GM19452 (cell line): ENCODE results near the gene ZBTB33.

Experiments
- ATAC-seq: cut with Tn5 transposase; IDR thresholded peaks from one replicate; pipeline ENCODE4 v1.9.1; 2021; ENCODE audit not compliant: unreplicated experiment

Gene ZBTB33

GRCh38 chrX:120262859-120263708 is 12.5 kb downstream of the ZBTB33 start:
- ATAC-seq: no peak

GRCh38 chrX:120264341-120264740 is 13.7 kb downstream of the ZBTB33 start:
- no peak for ATAC-seq

DNA sequence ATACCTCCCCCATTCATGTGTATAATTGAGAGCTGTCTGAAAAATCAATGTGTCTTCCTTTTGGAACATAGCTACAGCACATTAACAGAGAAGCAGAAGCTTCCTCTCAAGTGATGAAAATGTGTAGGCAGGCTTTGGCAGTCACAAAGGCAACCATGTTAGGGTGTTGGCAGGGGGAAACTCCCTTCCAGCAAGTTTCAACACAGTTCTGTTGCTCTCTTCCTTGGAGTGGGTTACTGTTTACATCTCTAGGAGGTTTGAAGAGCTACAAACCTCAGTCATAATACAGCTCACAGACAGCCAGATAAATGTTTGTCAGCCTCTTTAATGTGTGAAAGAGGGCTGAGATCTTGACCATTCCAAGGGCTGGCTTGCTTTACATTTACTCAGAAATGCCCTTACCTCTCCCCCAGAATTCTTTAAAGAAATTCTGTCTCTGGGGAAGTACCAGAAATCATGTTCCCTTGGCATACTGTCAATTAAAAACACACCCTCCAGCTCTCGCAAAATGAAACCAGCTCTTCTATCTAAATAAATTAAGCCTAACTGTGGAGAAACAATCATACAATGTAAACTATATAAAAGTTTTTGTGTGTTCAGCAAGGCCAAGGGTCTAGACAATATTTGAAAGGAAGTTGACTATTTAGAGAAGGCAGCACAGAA is 18.9 kb downstream of the ZBTB33 start:
- no peak for ATAC-seq

DNA sequence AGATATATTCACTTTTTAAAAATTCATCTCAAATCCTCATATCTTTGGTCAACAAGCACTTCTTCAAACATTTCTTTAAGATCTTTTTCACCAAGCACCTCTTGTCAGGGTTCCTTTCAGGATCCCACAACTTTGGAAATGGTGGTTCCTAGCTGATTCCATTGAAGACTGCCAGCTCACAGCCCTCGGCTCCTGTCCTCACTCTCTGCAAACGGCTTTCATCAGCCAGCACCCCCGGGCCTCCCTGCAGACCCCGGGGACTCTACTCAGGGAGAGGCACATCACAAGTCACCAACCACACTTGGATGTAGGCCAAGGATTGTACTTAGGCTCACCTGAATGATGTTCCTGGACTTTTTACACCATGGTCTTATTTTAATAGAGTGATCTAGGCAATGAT is 20.0 kb downstream of the ZBTB33 start:
- ATAC-seq: no peak

GRCh38 chrX:120271218-120271617 is 20.6 kb downstream of the ZBTB33 start:
- no peak for ATAC-seq

DNA sequence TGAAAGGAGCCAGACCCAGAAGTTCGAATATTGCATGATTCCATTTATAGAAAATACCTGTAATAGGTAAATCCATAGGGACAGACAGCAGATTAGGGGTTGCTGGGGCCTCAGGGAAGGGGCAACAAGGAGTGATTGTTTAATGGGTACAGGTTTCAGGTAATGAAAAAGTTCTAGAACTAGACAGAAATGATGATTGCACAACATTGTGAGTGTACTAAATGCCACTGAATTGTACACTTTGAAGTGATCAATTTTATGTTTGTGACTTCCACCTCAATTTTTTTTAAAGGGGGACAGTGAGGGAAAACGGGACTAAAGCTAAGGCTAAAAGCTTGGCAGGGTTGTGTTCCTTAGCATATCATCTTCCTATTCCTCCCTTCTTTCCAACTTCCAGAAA is 23.5 kb downstream of the ZBTB33 start:
- no peak for ATAC-seq

GRCh38 chrX:120274958-120275357 is 24.3 kb downstream of the ZBTB33 start:
- ATAC-seq: no peak

DNA sequence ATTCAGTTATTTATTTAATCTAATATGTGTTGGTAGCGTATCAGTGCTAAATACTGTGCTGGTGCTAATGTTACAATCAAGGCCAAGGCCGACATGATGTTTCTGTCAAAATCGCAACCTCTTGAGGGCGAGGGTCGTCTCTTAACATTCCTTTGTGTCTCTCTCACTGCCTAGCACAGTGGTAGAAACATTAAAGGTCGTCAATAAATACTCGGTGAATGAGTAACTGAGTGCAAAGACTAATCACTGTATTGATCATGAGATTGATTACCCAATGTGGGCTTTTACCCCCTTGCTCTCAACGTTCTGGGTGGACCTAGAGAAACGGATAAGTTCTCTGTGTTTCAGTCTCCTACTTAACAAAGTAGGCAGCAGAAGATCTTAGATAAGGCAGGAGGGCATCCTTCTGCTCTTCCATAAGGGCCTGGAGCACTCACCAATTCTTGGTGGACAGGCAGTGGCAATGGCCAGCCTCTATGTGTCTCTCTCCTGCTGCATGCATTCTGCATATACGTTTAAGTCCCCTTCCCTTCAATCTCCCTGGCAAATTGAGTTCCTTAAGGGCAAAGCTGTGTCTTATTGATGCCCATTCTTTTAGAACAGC is 30.5 kb downstream of the ZBTB33 start:
- ATAC-seq: no peak

GRCh38 chrX:120281761-120282160 is 31.1 kb downstream of the ZBTB33 start:
- no peak for ATAC-seq

- no peak for ATAC-seq
Observed at GRCh38 chrX:120282697-120283096, 32.1 kb downstream of the ZBTB33 start.

- ATAC-seq: peak; percentile 65
Observed at GRCh38 chrX:120286733-120287512, 36.3 kb downstream of the ZBTB33 start.

- peak; percentile 86 for ATAC-seq
Observed at GRCh38 chrX:120287513-120288112, 37.0 kb downstream of the ZBTB33 start.

DNA sequence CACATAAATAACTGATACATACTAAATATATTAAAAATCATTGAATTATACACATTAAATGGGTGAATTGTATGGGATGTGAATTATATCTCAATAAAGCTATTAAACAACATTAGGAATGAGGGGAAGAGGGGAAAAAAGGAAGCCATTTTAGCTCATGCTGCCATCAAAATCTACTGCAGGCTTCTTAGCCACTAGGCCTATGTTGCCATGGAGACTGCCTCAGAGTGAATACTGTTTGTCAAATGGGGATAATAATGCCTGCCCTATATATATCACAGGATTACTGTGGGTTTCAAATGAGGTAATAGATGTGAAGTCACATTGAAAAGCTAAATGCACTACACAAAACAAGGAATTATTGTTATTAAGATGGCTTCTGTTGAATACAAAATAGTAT is 39.5 kb downstream of the ZBTB33 start:
- ATAC-seq: no peak

DNA sequence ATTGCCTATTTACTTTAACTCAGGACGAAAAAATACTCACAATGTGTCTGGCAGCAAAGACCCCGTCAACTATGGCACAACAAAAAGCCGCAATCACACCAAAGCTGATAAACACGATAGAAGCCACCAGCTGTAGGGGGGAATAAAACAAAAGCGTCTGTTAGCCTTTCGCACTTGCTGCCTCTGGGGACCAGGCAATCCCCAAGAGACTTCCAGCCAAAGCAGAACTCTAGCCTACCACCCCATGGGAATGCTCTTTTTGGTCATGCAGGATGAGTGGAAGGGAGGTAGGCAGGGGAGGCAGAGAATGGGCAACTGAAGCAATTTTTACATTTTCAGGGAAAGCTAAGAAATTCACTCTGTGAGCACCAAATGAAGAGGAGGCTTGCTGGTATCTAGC is 40.6 kb downstream of the ZBTB33 start:
- ATAC-seq: no peak

GRCh38 chrX:120293015-120293414 is 42.4 kb downstream of the ZBTB33 start:
- no peak for ATAC-seq

DNA sequence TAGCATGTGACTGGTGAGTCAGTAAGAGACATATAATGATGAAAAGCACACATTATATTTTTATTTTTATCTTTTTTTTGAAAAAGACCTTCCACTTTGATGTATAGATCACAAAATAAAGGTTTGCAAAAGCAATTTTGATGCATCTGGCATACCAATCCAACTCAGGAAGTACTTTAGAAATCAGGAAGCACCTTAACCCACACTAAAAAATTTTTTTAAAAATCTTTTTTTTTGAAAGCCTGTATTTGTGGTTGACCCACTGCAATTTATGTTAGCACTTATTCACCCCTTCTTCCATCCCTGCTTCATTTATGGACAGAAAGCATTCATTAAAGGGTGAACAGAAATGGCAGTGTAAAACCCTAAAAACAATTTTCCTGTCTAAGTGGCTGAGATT is 44.0 kb downstream of the ZBTB33 start:
- ATAC-seq: no peak

- no peak for ATAC-seq
Observed at GRCh38 chrX:120297923-120298322, 47.3 kb downstream of the ZBTB33 start.

- no peak for ATAC-seq
Observed at GRCh38 chrX:120299928-120300327, 49.3 kb downstream of the ZBTB33 start.

GRCh38 chrX:120301497-120301896 is 50.9 kb downstream of the ZBTB33 start:
- ATAC-seq: no peak

GRCh38 chrX:120301960-120302359 is 51.3 kb downstream of the ZBTB33 start:
- peak; percentile 23 for ATAC-seq

GRCh38 chrX:120302434-120302833 is 51.8 kb downstream of the ZBTB33 start:
- ATAC-seq: peak; percentile 87
